ENCODE data around the gene ATP13A4. TPM values are rescaled to one million over a fixed set of nuclear protein-coding genes. Genes with fewer than 3 reads are reported as not detected.

Gene ATP13A4
- polyA plus RNA-seq, 3 donors, result 0.08 to 0.21 (median 0.19) TPM

DNA sequence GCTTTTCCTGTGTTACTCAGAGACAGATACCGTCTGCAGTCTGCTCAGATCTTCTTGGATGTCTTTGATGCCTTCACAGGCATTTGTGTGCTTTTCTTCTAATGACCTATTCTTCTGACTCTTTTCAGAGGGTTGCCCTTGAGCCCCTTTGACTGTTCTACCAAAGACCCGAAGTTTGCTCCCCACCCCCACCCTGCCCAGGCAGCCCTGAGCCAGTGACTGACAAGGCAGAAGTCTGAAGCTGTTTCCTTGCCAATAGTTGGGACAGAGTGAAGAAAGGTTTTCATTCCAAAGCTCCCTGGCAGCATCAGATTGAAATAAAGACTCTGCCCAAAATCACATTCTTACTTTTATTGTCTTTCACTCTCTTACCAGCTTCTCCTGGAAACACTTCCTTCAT, 167.1 kb downstream of the ATP13A4 start:
- H3K9me3 ChIP-seq (replicated peaks in 1 of 2; ENCODE audit: control insufficient read depth in 1 of 2, insufficient read depth in 1 of 2, low read length in 2 of 2), result peaks cover 0 to 8% of the 10 kb centered on the region in 2 donors
- TF ChIP-seq, protein P1, sequence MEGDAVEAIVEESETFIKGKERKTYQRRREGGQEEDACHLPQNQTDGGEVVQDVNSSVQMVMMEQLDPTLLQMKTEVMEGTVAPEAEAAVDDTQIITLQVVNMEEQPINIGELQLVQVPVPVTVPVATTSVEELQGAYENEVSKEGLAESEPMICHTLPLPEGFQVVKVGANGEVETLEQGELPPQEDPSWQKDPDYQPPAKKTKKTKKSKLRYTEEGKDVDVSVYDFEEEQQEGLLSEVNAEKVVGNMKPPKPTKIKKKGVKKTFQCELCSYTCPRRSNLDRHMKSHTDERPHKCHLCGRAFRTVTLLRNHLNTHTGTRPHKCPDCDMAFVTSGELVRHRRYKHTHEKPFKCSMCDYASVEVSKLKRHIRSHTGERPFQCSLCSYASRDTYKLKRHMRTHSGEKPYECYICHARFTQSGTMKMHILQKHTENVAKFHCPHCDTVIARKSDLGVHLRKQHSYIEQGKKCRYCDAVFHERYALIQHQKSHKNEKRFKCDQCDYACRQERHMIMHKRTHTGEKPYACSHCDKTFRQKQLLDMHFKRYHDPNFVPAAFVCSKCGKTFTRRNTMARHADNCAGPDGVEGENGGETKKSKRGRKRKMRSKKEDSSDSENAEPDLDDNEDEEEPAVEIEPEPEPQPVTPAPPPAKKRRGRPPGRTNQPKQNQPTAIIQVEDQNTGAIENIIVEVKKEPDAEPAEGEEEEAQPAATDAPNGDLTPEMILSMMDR (IDR thresholded peaks at IDR 0.05), result no peak
- H3K27me3 ChIP-seq (ENCODE audit: control insufficient read depth in 2 of 2, insufficient read depth in 2 of 2, low read length in 2 of 2), result no peaks in the 10 kb centered on the region
- H3K4me1 ChIP-seq (ENCODE audit: control insufficient read depth in 1 of 2, insufficient read depth in 2 of 2, low read length in 2 of 2), result no peaks in the 10 kb centered on the region
- Mint-ChIP-seq H3K9me3 (peaks cover under 1 to 10% (median 3%) of the 10 kb centered on the region in 7 donors), H3K4me3 (no peak overlapping the region), H3K36me3 (no peaks in the 10 kb centered on the region), H3K4me1 (no peaks in the 10 kb centered on the region), H3K27me3 (ENCODE audit: low read depth in 3 of 3) (peaks cover 0 to 2% (median 0%) of the 10 kb centered on the region in 3 donors), H3K27ac (no peak overlapping the region)
- no peaks in the 10 kb centered on the region for H3K79me2 ChIP-seq (ENCODE audit: insufficient read depth, low read length)
- DNase-seq, result no peak
- no peaks in the 10 kb centered on the region for H4K20me1 ChIP-seq (ENCODE audit: insufficient read depth, low read length)
- no peak overlapping the region for H2AFZ ChIP-seq (ENCODE audit: insufficient read depth, low read depth, low read length, poor library complexity, severe bottlenecking)
- H3K27ac ChIP-seq (ENCODE audit: low read depth in 1 of 2, low read length in 2 of 2), result no peak overlapping the region
- H3K4me3 ChIP-seq (replicated peaks in 1 of 3; ENCODE audit: low read depth in 2 of 3, low read length in 3 of 3), result no peak overlapping the region
- H3K4me2 ChIP-seq (replicated peaks; ENCODE audit: extremely low read depth, low read length, poor library complexity, severe bottlenecking), result no peak overlapping the region
- WGBS (ENCODE audit: insufficient coverage), result no CpG with 5 or more reads among the region's 2 CpGs
- H3K36me3 ChIP-seq (replicated peaks in 1 of 2; ENCODE audit: control insufficient read depth in 1 of 2, insufficient read depth in 2 of 2, low read length in 2 of 2), result no peaks in the 10 kb centered on the region
- intact Hi-C loops (cut with micrococcal nuclease), result no loop called here
- no peak overlapping the region for H3K9ac ChIP-seq (ENCODE audit: insufficient read depth, low read length, poor library complexity, severe bottlenecking)

DNA sequence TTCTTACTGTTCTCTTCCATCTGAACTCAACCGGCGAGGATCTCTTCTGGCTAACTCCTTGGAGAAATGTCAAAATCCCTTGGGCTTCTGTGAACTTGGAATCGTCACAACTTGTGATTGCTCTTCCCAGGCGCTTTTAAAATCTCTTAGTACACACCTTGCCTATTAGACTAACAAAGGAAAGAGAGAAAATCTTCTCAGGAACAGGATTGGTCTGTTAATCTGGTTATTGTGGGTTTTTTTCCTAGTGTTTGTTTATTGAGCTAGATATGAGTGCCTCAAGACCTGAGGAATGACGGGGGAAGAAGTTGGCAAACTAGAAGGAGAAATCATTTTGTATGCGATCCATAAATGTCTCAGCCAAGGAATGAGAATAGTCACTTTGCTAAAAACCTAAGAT, 176.0 kb downstream of the ATP13A4 start, which contains the start of gene ATP13A5:
ATP13A5 (minus strand) TSS at position 48 of the 400 bp plus-strand sequence; CDS start at position 20, 28 bp downstream.
- no peak within 1 kb of the TSS for H3K27ac ChIP-seq (ENCODE audit: low read depth in 1 of 2, low read length in 2 of 2)
- H3K36me3 Mint-ChIP-seq, result no peaks in the 10 kb centered on the region
- H3K36me3 ChIP-seq (replicated peaks in 1 of 2; ENCODE audit: control insufficient read depth in 1 of 2, insufficient read depth in 2 of 2, low read length in 2 of 2), result no peaks in the 10 kb centered on the region
- no peaks in the 10 kb centered on the region for H3K79me2 ChIP-seq (ENCODE audit: insufficient read depth, low read length)
- H3K4me2 ChIP-seq (replicated peaks; ENCODE audit: extremely low read depth, low read length, poor library complexity, severe bottlenecking), result no peak within 1 kb of the TSS
- H3K4me1 ChIP-seq (ENCODE audit: control insufficient read depth in 1 of 2, insufficient read depth in 2 of 2, low read length in 2 of 2), result no peaks in the 10 kb centered on the region
- no peak within 1 kb of the TSS for H3K27ac Mint-ChIP-seq
- DNase-seq, result no peak
- H3K4me3 ChIP-seq (replicated peaks in 1 of 3; ENCODE audit: low read depth in 2 of 3, low read length in 3 of 3), result no peak within 1 kb of the TSS
- intact Hi-C loops (cut with micrococcal nuclease), result no loop called here
- no peak within 1 kb of the TSS for H3K9ac ChIP-seq (ENCODE audit: insufficient read depth, low read length, poor library complexity, severe bottlenecking)
- no peaks in the 10 kb centered on the region for H4K20me1 ChIP-seq (ENCODE audit: insufficient read depth, low read length)
- WGBS (ENCODE audit: insufficient coverage), result 86% methylated on average over 4 of the region's 6 CpGs
- no peaks in the 10 kb centered on the region for H3K4me1 Mint-ChIP-seq
- peaks cover 0 to 3% of the 10 kb centered on the region in 2 donors for H3K9me3 ChIP-seq (replicated peaks in 1 of 2; ENCODE audit: control insufficient read depth in 1 of 2, insufficient read depth in 1 of 2, low read length in 2 of 2)
- H3K9me3 Mint-ChIP-seq, result peaks cover 0 to 5% (median 2%) of the 10 kb centered on the region in 7 donors
- H3K4me3 Mint-ChIP-seq, result no peak within 1 kb of the TSS
- peaks cover 0 to 2% (median 0%) of the 10 kb centered on the region in 3 donors for H3K27me3 Mint-ChIP-seq (ENCODE audit: low read depth in 3 of 3)
- H2AFZ ChIP-seq (ENCODE audit: insufficient read depth, low read depth, low read length, poor library complexity, severe bottlenecking), result no peak within 1 kb of the TSS
- TF ChIP-seq, protein P1 (IDR thresholded peaks at IDR 0.05), result no peak
- H3K27me3 ChIP-seq (ENCODE audit: control insufficient read depth in 2 of 2, insufficient read depth in 2 of 2, low read length in 2 of 2), result no peaks in the 10 kb centered on the region

Data from CD14-positive monocyte (primary cell).